ENCODE results near the gene CEP44. TPM values are rescaled to one million over a fixed set of nuclear protein-coding genes. Genes with fewer than 3 reads are reported as not detected.

Gene CEP44
- total and polyA plus RNA-seq, 2 of the 4 experiments (the other 2 are of a cell fraction) = 3.5 to 9.5 TPM

- no peak overlapping the region for H3K4me3 ChIP-seq (ENCODE audit: insufficient read depth, low read depth, low read length)
- peaks cover 6 to 38% of the 10 kb centered on the region in 2 experiments; a peak in 3 of 4 replicates for H3K79me1 ChIP-seq (ENCODE audit: low read depth in 1 of 2, low read length in 2 of 2)
- ChIA-PET POLR2A (ENCODE audit: unreplicated experiment) (no interaction called here), CTCF (no interaction called here)
- no peaks in the 10 kb centered on the region for H3K36me3 ChIP-seq (ENCODE audit: control insufficient read depth, insufficient read depth, low read length)
- no peak overlapping the region for H2AK5ac ChIP-seq (ENCODE audit: low read depth, low read length)
- no peaks in the 10 kb centered on the region for H3K9me1 ChIP-seq (ENCODE audit: insufficient read depth, low read length)
- no TSS peak for BruUV-seq (replicated peaks)
- no peaks in the 10 kb centered on the region for H3K27me3 ChIP-seq (ENCODE audit: control insufficient read depth, insufficient read depth, low read length)
- H3K4me2 ChIP-seq (ENCODE audit: low read depth, low read length) = no peak overlapping the region; the same call in 1 of the 2 replicates
- no peak overlapping the region for H2BK5ac ChIP-seq (ENCODE audit: low read depth, low read length, poor library complexity, severe bottlenecking)
- H3K23ac ChIP-seq (ENCODE audit: low read depth, low read length) = no peak overlapping the region
- no peak overlapping the region for H3K56ac ChIP-seq (ENCODE audit: extremely low read depth, insufficient read depth, low read length)
- no peak overlapping the region for H2BK20ac ChIP-seq (ENCODE audit: low read depth, low read length)
- no peak overlapping the region for H4K5ac ChIP-seq (ENCODE audit: low read depth, low read length)
- H3K27ac ChIP-seq (ENCODE audit: insufficient read depth, low read length) = no peak overlapping the region
- TF ChIP-seq RCOR1 (IDR thresholded peaks at IDR 0.05; ENCODE audit: insufficient replicate concordance, low read length) (no peak), RAD21 (IDR thresholded peaks at IDR 0.05; ENCODE audit: low read length) (no peak), RFX5 (IDR thresholded peaks at IDR 0.05; ENCODE audit: low read depth, low read length) (no peak), CEBPB (IDR thresholded peaks at IDR 0.05; ENCODE audit: low read depth, low read length) (no peak)
- H4K8ac ChIP-seq (ENCODE audit: low read depth in 2 of 2, low read length in 2 of 2) = no peak overlapping the region
- DNase-seq (no peak), ATAC-seq (ENCODE audit: low read depth) (no peak)
- in situ Hi-C loops (cut with MboI; ENCODE audit: low sequenced_read_pairs) = no loop called here
- no peak overlapping the region for H3K9ac ChIP-seq (ENCODE audit: low read depth, low read length)
- H2BK15ac ChIP-seq (ENCODE audit: low read depth, low read length) = no peak overlapping the region
- H2AFZ ChIP-seq (replicated peaks; ENCODE audit: low read length, poor library complexity) = no peak overlapping the region
- H2AK9ac ChIP-seq (replicated peaks; ENCODE audit: low read depth, low read length, poor library complexity) = no peak overlapping the region
- dilution Hi-C loops (cut with HindIII; ENCODE audit: low sequenced_read_pairs, unreplicated experiment) = no loop called here
- H4K20me1 ChIP-seq (ENCODE audit: insufficient read depth, low read length) = no peaks in the 10 kb centered on the region
- no peak overlapping the region for H4K91ac ChIP-seq (ENCODE audit: insufficient read depth, low read depth, low read length)
- no peak overlapping the region for H2BK120ac ChIP-seq (ENCODE audit: low read depth, low read length)
- H3K4ac ChIP-seq (ENCODE audit: low read depth, low read length) = no peak overlapping the region
- H3K9me3 ChIP-seq (ENCODE audit: control insufficient read depth, insufficient read depth, low read length) = no peaks in the 10 kb centered on the region
- H3K18ac ChIP-seq (ENCODE audit: low read depth, low read length) = no peak overlapping the region
- intact Hi-C loops (cut with micrococcal nuclease) = loop anchor here (2.0 to 5.0 kb wide), 2 partner anchors 59 to 910 kb away; partner anchors contain the start of gene SAP30
- no peak overlapping the region for H3K14ac ChIP-seq (replicated peaks; ENCODE audit: low read depth, low read length)
- no peaks in the 10 kb centered on the region for H3K4me1 ChIP-seq (ENCODE audit: control insufficient read depth, insufficient read depth, low read length)
Observed at GRCh38 chr4:174281901-174282300, 1.8 kb upstream of the CEP44 start.
